Pancreas (tissue), 10 donors: ENCODE data around the gene LRRC14B. TPM values are rescaled to one million over a fixed set of nuclear protein-coding genes. Genes with fewer than 3 reads are reported as not detected.
"Not testable (repeated sequence)": the region's sequence is repeated elsewhere in the genome, so short reads cannot be mapped to it uniquely, and the experiment has no call there.

Experiments
- ATAC-seq, 4 donors: fragments of 200-7000 bp; cut with Tn5 transposase; one replicate each; pipeline versions ENCODE4 v1.8.0 to v1.9.1; 2020; ENCODE audit warnings: mild to moderate bottlenecking in 4 of 4, moderate library complexity in 4 of 4
- DNase-seq, 6 donors: peaks; one replicate each; pipeline ENCODE4 v3.0.0-alpha.2; 2020
- FAIRE-seq: peaks from 2 replicates; lab custom pipeline; 2012; peaks lifted over from hg19 to GRCh38; lab: Jason Lieb, UNC
- H3K27ac ChIP-seq, 4 donors: fragments of 200-600 bp; sonication (generic); 1 replicate in 3 of 4; 2 replicates in 1 of 4; pipeline versions ENCODE4 v1.5.0 to v1.8.0; 2020
- H3K27me3 ChIP-seq, 4 donors: fragments of 200-600 bp; one replicate each; pipeline ENCODE4 v1.8.0; 2021
- H3K36me3 ChIP-seq, 3 donors: fragments of 200-600 bp; sonication (generic) in 1 of 3; one replicate each; pipeline versions ENCODE4 v1.5.0 to v1.8.0; 2020 to 2021
- H3K4me1 ChIP-seq, 3 donors: fragments of 200-600 bp; one replicate each; pipeline ENCODE4 v1.8.0; 2021
- H3K4me3 ChIP-seq, 4 donors: fragments of 200-600 bp; sonication (generic) in 2 of 4; one replicate each; pipeline versions ENCODE4 v1.5.0 to v1.8.0; 2020 to 2021
- H3K9me3 ChIP-seq, 4 donors: fragments of 200-600 bp; one replicate each; pipeline ENCODE4 v1.8.0; 2021
- CTCF ChIP-seq, 4 donors: fragments of 200-600 bp; sonication (generic) in 3 of 4; IDR thresholded peaks; one replicate each; pipeline versions ENCODE4 v1.5.0 to v1.8.0; 2021; ENCODE audit warnings: antibody characterized with exemption in 4 of 4
- WGBS, 2 donors: extraction: QIAGEN DNeasy Blood & Tissue Kit; methylation state at CpG; one replicate each; pipeline ENCODE4 v1.1.7; 2013; 5-methylcytosine and 5-hydroxymethylcytosine counted together
- intact Hi-C, 3 donors: fragments of 100-400 bp; cut with DNase I; formaldehyde crosslinking; loops; one replicate each; pipeline versions ENCODE4 v1.11.1 to v1.14.2; 2022
- polyA plus RNA-seq, 2 donors: library from polyadenylated mRNA; stranded (reverse); fragments of 200-250 nt; gene quantifications; one replicate each; pipeline ENCODE4 v1.2.3, GENCODE V29; 2013
- total RNA-seq, 6 donors: library from RNA; stranded (reverse); fragmentation: NEBNext Ultra II Directional in 4 of 6; extraction: Animal tissue kit (Norgen Biotek cat#: 25700) in 4 of 6; gene quantifications; one replicate each; pipeline versions ENCODE4 v1.2.1 to v1.2.4, GENCODE V29; 2021 to 2023
- donor health status: healthy with polysubstance abuse.
- donor health status: DM: no; HTN: no; CAD: no; lungs with moderate emphysema.
- donor health status: DM: no; HTN: no; CAD: no.
- donor health status: control.
- donor health status: control.
- donor health status: Bipolar disorder and iron deficiency.
- donor health status: DM: yes; HTN: yes; CAD: no.
- donor health status: DM: no; HTN: no; CAD: no.
- donor health status: DM: no; HTN: no; CAD: no.
- donor health status: DM: yes; HTN: yes; CAD: no.

Gene LRRC14B
- total and polyA plus RNA-seq, 8 donors, result not detected

DNA sequence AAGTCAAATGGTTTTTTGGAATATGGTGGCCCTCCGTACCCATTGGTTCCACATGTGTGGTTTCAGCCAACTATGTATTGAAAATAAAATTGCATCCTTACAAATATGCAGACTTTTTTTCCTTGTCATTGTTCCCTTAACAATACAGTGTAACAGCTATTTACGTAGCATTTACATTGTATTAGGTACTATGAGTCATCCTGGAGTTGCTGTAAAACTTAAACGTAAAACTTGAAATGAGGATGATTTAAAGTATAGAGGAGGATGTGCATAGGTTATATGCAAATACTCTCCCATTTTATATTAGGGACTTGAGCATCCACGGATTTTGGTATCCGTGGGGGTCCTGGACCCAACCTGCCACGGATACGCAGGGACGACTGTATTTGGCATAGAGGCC is 43.2 kb downstream of the LRRC14B start:
- no peak for ATAC-seq
- no peak overlapping the region for H3K4me3 ChIP-seq
- FAIRE-seq, result no peak
- H3K27ac ChIP-seq, result no peak overlapping the region
- no peaks in the 10 kb centered on the region for H3K27me3 ChIP-seq
- no peak for TF ChIP-seq CTCF (IDR thresholded peaks at IDR 0.05)
- DNase-seq, result no peak
- no peaks in the 10 kb centered on the region for H3K9me3 ChIP-seq
- intact Hi-C loops, result no loop called here
- H3K4me1 ChIP-seq, result no peaks in the 10 kb centered on the region
- H3K36me3 ChIP-seq, result peaks cover 5 to 69% (median 8%) of the 10 kb centered on the region in 3 donors
- WGBS, 2 donors, result 93% methylated on average over 8 of the region's 8 CpGs

- H3K4me3 ChIP-seq, ATAC-seq, intact Hi-C loops, H3K9me3 ChIP-seq, H3K27me3 ChIP-seq, H3K27ac ChIP-seq, DNase-seq, H3K4me1 ChIP-seq, FAIRE-seq: not testable (repeated sequence)
- 94 to 99% methylated on average over 6 to 7 of the region's 9 CpGs for WGBS, 2 donors
- H3K36me3 ChIP-seq, result peaks cover 4 to 71% (median 8%) of the 10 kb centered on the region in 3 donors
Observed at GRCh38 chr5:235527-235926, 44.2 kb downstream of the LRRC14B start.

- H3K9me3 ChIP-seq, H3K27me3 ChIP-seq, FAIRE-seq, H3K4me3 ChIP-seq, ATAC-seq, H3K4me1 ChIP-seq, intact Hi-C loops, H3K27ac ChIP-seq, DNase-seq: not testable (repeated sequence)
- 95 to 96% methylated on average over 7 to 8 of the region's 8 CpGs for WGBS, 2 donors
- peaks cover 4 to 70% (median 5%) of the 10 kb centered on the region in 3 donors for H3K36me3 ChIP-seq
Observed at GRCh38 chr5:237931-238330, 46.6 kb downstream of the LRRC14B start.

DNA sequence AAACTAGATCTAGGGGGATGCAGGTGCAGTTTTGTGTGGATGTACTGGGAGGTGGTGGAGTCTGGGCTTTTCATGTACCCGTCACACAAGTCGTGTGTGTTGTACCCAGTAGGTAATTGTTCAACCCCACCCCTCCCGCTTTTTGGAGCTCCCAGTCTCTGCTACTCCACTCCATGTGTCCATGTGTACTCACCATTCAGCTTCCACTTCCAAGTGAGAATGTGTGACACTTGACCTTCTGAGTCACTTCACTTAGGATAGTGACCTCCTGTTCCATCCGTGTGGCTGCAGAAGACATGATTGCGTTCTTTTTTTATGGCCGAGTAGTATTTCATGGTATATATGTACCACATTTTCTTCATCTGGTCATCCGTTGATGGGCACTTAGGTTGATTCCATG is 49.3 kb downstream of the LRRC14B start:
- WGBS, 2 donors, result 95 to 98% methylated on average over 7 of the region's 7 CpGs
- DNase-seq, ATAC-seq, FAIRE-seq, intact Hi-C loops, H3K27ac ChIP-seq, H3K27me3 ChIP-seq, H3K4me1 ChIP-seq, H3K4me3 ChIP-seq, H3K9me3 ChIP-seq: not testable (repeated sequence)
- peaks cover 0 to 48% (median 0%) of the 10 kb centered on the region in 3 donors for H3K36me3 ChIP-seq

GRCh38 chr5:241045-241669 is 49.9 kb downstream of the LRRC14B start:
- FAIRE-seq, H3K4me1 ChIP-seq, DNase-seq, H3K9me3 ChIP-seq, H3K27ac ChIP-seq, intact Hi-C loops, ATAC-seq, H3K27me3 ChIP-seq, H3K4me3 ChIP-seq: not testable (repeated sequence)
- peaks cover 0 to 45% (median 0%) of the 10 kb centered on the region in 3 donors for H3K36me3 ChIP-seq
- 84 to 97% methylated on average over 13 of the region's 13 CpGs for WGBS, 2 donors

GRCh38 chr5:243683-244367 is 52.5 kb downstream of the LRRC14B start:
- H3K4me1 ChIP-seq, H3K27me3 ChIP-seq, H3K4me3 ChIP-seq, H3K27ac ChIP-seq, H3K9me3 ChIP-seq, FAIRE-seq, ATAC-seq, DNase-seq, intact Hi-C loops: not testable (repeated sequence)
- WGBS, 2 donors, result 88 to 90% methylated on average over 12 of the region's 12 CpGs
- peaks cover 0 to 41% (median 4%) of the 10 kb centered on the region in 3 donors for H3K36me3 ChIP-seq

DNA sequence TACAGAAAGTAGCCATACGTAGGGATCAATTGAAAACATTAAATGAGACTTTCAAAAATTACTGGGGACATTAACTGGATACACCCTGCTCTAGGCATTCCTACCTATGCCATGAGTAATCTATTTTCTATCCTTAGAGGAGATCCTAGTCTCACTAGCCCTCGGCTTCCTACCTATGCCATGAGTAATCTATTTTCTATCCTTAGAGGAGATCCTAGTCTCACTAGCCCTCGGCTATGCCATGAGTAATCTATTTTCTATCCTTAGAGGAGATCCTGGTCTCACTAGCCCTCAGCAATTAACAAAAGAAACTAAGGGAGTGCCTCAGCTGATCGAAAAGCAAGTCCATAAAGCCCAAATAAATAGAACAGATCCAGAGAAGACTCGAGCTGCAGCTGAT is 54.4 kb downstream of the LRRC14B start:
- H3K27me3 ChIP-seq, H3K4me1 ChIP-seq, ATAC-seq, DNase-seq, intact Hi-C loops, H3K27ac ChIP-seq, FAIRE-seq, H3K9me3 ChIP-seq, H3K4me3 ChIP-seq: not testable (repeated sequence)
- peaks cover 0 to 31% (median 4%) of the 10 kb centered on the region in 3 donors for H3K36me3 ChIP-seq
- 82 to 92% methylated on average over 5 of the region's 5 CpGs for WGBS, 2 donors

Other genes with a start within 250 kb of the LRRC14B start
- under 1 TPM; 0.21 to 0.75 (median 0.38) TPM for gene PLEKHG4B, start 99.3 kb upstream of the LRRC14B start, total RNA-seq
- gene PLEKHG4B, start 99.3 kb upstream of the LRRC14B start, polyA plus RNA-seq, result under 1 TPM; 0.30 to 0.42 TPM
- 1 to 10 TPM; 1.5 to 3.9 (median 2.2) TPM for gene CCDC127, start 26.7 kb downstream of the LRRC14B start, total RNA-seq
- gene CCDC127, start 26.7 kb downstream of the LRRC14B start, polyA plus RNA-seq, result 1 to 10 TPM; 1.2 to 1.6 TPM
- gene SDHA, start 26.8 kb downstream of the LRRC14B start, total RNA-seq, result 10 to 100 TPM; 37.9 to 69.4 (median 55.3) TPM
- 10 to 100 TPM; 41.9 to 55.8 TPM for gene SDHA, start 26.8 kb downstream of the LRRC14B start, polyA plus RNA-seq
- 10 to 100 TPM; 24.2 to 47.7 (median 30.6) TPM for gene PDCD6, start 80.2 kb downstream of the LRRC14B start, total RNA-seq
- gene PDCD6, start 80.2 kb downstream of the LRRC14B start, polyA plus RNA-seq, result 10 to 100 TPM; 54.7 to 66.4 TPM
- under 1 TPM; 0.34 to 0.92 (median 0.67) TPM for gene AHRR, start 130.2 kb downstream of the LRRC14B start, total RNA-seq
- gene AHRR, start 130.2 kb downstream of the LRRC14B start, polyA plus RNA-seq, result 1 to 10 TPM in 1 of 2 donors, under 1 TPM in 1; 0.61 to 1.7 TPM